HG03469 (cell line): ENCODE results near the gene VILL.

ENCODE experiments used
- ATAC-seq: cut with Tn5 transposase; IDR thresholded peaks from one replicate; pipeline ENCODE4 v1.9.1; 2021; ENCODE audit warnings: mild to moderate bottlenecking, moderate library complexity, moderate number of reproducible peaks; ENCODE audit not compliant: unreplicated experiment

VILL gene

DNA sequence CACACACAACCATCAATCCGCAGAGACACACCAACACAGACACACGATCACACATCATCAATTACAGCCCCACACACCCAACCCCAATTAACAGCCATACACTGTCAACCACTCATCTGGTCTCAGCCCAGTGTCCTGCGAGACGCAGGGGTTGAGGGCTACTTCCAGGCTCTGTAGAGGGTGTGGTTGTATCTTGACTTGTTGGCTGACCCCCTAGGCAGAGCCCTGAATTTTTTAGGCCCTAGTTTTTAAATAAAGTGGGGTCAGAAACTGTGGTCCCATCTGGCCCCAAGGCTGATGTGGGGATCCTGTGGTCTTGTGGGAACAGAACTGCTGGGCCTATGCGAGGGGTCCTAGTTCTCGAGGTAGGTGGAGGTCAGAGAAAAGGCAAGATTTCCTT lies 9.2 kb downstream of the VILL start:
- no peak for ATAC-seq

GRCh38 chr3:38000242-38000916 lies 9.8 kb downstream of the VILL start:
- ATAC-seq, result no peak

DNA sequence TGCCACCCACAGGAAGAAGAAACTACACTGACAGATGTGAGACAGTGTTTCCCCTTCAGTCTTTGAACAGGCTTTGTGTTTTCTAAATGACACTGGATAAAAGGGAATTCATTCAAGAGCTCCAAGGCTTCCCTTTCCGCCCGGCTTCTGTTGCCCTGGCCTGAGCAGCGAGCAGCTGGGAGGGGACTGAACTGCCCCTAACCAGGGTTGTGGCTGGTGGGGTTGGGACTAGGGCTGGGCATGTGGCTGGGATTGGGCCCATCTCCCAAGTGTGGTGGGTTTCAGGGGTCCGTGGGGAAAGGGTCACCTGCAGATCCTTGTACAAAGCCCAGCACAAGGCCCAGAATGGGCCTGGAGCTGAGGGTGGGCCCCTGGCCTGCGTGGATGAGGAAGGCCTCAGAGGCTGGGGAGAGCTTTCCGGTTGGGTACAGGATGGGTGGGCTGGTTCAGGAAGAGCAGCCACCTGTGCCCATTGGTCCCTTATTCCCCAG lies 10.4 kb downstream of the VILL start:
- ATAC-seq, result no peak

DNA sequence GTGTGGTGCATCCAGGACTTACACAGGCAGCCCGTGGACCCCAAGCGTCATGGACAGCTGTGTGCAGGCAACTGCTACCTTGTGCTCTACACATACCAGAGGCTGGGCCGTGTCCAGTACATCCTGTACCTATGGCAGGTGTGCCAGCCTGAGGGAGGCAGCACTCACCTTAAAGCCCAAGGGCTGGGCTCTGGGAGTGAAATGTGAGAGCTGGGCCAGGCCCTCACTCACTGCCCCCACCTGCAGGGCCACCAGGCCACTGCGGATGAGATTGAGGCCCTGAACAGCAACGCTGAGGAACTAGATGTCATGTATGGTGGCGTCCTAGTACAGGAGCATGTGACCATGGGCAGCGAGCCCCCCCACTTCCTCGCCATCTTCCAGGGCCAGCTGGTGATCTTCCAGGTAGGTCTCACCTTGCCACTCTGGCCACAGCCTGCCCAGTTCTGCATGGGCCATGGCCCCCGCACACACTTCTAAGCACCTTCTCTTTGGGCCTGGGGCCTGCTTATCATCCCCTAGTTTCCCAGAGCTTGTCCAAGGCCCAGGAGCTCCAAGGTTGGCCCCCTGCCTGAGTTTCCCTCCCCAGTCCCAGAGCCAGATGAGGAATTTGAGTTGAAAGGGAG lies 11.0 kb downstream of the VILL start:
- ATAC-seq, result no peak

GRCh38 chr3:38002291-38002876 lies 11.8 kb downstream of the VILL start:
- no peak for ATAC-seq

- ATAC-seq, result no peak
Measured at GRCh38 chr3:38002940-38003339, 12.4 kb downstream of the VILL start.

DNA sequence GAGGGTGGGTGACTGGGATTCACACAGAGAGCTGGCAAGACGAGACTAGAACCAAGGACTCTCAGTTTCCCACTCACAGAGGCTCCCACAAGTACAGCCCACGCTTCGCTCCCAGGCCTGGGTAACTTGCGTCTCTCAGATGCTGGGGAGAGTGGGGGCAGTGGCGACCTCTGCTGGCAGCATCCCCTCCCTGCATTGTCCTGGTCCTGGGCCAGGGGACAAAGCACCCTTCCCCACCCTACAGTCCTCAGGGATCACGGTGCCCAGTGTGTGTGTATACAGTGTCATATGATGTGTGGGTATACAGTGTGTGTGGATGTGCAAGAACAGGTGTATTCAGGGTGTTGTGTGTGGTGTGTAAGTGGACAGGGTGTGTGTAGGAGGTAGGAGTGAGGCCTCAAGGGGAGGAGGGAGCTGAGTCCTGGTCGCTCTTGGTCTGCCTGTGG lies 12.8 kb downstream of the VILL start:
- no peak for ATAC-seq

GRCh38 chr3:38003817-38004414 lies 13.3 kb downstream of the VILL start:
- no peak for ATAC-seq

GRCh38 chr3:38004415-38005075 lies 14.0 kb downstream of the VILL start:
- ATAC-seq, result peak; percentile 66

GRCh38 chr3:38005076-38006020 lies 14.8 kb downstream of the VILL start:
- ATAC-seq, result no peak

- no peak for ATAC-seq
Measured at GRCh38 chr3:38006031-38006430, 15.4 kb downstream of the VILL start.

GRCh38 chr3:38006445-38006995 lies 15.9 kb downstream of the VILL start:
- no peak for ATAC-seq

GRCh38 chr3:38007754-38008090 lies 17.1 kb downstream of the VILL start:
- ATAC-seq, result no peak

GRCh38 chr3:38008191-38008701 lies 17.7 kb downstream of the VILL start:
- ATAC-seq, result no peak

DNA sequence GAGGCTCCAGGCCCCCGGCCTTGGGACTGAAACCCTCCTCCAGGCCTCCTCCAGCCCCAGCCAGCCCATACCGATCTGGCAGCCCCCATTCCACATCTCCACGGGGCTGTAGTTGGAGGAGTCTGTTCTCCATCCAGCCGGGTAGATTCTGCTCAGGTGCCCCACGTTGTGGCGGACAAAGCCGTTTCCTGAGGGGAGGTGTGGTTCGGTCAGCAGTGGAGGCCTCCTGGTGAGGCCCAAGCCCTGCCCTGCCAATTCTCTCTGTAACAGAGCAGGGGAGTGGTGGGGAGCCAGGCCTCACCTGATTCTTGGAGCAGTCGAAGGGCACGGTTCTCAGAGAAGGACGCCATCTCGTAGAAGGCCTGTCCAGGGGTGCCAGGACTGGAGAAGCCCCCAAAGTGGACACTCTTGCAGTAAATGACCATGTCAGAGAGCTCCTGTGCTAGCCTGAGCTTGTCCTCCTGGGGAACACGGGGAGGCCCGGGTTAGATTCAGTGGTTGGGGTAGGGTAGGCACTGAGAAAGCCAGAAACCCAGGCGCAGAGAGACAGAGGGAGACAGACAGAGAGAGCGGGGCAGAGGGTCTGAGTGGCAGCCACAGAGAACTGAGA lies 18.5 kb downstream of the VILL start:
- no peak for ATAC-seq

- ATAC-seq, result no peak
Measured at GRCh38 chr3:38009807-38010591, 19.4 kb downstream of the VILL start.

DNA sequence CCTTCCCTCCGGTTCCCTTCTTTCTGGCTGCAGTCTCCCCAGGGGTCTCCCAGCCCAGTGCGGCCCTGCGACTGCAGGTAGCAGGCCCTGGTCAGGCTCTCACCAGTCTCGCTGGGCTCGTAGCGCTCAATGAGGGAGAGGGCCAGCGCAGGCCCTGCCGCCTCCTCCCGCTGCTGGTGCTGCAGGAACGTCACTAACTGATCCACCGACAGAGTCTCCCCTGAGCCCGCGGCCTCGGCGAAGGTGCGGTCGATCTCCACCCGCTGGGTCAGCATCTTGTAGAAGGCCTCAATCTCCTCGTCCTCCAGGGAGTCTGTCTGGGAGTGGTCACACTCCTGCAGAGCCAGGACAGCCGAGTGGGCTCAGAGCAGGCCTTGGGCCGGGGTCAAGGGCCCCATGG lies 20.5 kb downstream of the VILL start:
- no peak for ATAC-seq

DNA sequence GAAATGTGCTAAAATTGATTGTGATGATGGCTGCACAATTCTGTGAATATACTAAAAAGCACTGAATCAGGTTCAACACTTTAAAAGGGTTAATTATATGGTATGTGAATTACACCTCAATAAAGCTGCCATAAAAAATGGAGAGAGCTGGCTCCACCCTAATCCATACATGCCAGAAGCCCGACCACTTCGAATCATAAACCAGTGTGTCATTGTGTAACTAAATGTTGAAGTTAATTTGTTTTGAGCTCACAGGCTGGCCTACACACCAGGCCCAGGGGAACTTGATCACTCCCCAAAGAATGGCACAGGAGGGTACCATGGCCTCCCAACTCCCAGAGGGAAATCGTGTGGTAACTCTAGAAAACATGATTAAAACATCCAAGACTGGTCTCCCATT lies 24.9 kb downstream of the VILL start:
- ATAC-seq, result no peak

- ATAC-seq, result no peak
Measured at GRCh38 chr3:38015984-38016383, 25.4 kb downstream of the VILL start.
